ENCODE results near the gene TSTD1. TPM values are rescaled to one million over a fixed set of nuclear protein-coding genes. Genes with fewer than 3 reads are reported as not detected.
A peak's percentile ranks its signal among the peaks of the same experiment; 100 is the strongest.

Gene TSTD1
- total and polyA plus RNA-seq, 2 experiments from 2014 or later = not detected

- Histone ChIP-seq H3K9me2 (ENCODE audit: insufficient read depth) (no peaks in the 10 kb centered on the region), H4K20me1 (ENCODE audit: insufficient read depth) (no peaks in the 10 kb centered on the region), H3F3A (ENCODE audit: insufficient read depth) (peaks cover 16% of the 10 kb centered on the region; the same call in 1 of the 2 replicates), H3K79me2 (ENCODE audit: insufficient read depth) (peaks cover 35% of the 10 kb centered on the region), H3K9me3 (ENCODE audit: low read depth) (no peaks in the 10 kb centered on the region), H3K27ac (peak within 1 kb of the TSS; percentile 93), H3K27me3 (replicated peaks; ENCODE audit: insufficient read depth) (no peaks in the 10 kb centered on the region), H3K4me3 (peak within 1 kb of the TSS; percentile 91), H3K36me3 (ENCODE audit: low read depth) (0 out of 2 replicates have a peak, but pooled peaks cover 3% of the 10 kb centered on the region), H2AFZ (peak within 1 kb of the TSS; percentile 91), H3K9ac (peak within 1 kb of the TSS; percentile 92), H3K4me1 (ENCODE audit: insufficient read depth) (peaks cover 12% of the 10 kb centered on the region), H3K4me2 (ENCODE audit: unreplicated experiment) (peak within 1 kb of the TSS; percentile 83)
- in situ Hi-C loops (cut with MboI) = loop anchor here (5.0 kb wide), 1 partner anchor 51 kb away; the partner anchor contains the start of gene KLHDC9
- peak; percentile 98 for DNase-seq
- TF ChIP-seq EZH2phosphoT487 (IDR thresholded peaks at IDR 0.05; ENCODE audit: insufficient read depth, low read depth) (no peak), EZH2 (IDR thresholded peaks at IDR 0.05; ENCODE audit: insufficient read depth, poor library complexity, severe bottlenecking) (no peak)
- 1% methylated on average over 28 to 29 of the region's 29 CpGs for WGBS, 2 experiments (ENCODE audit: low coverage in 1 of 2, low lambda C conversion rate in 2 of 2, missing lambda C conversion rate in 2 of 2)
Measured at GRCh38 chr1:161045736-161046604, 7.2 kb upstream of the TSTD1 start, which contains the start of gene USF1. TSS of gene USF1 (minus strand) at chr1:161045977. CDS start at chr1:161043275, 2,702 bp downstream.

- peaks cover 16% of the 10 kb centered on the region; the same call in 1 of the 2 replicates for H3F3A ChIP-seq (ENCODE audit: insufficient read depth)
- H3K4me1 ChIP-seq (ENCODE audit: insufficient read depth) = peaks cover 12% of the 10 kb centered on the region
- peak overlapping the region; percentile 83 for H3K4me2 ChIP-seq (ENCODE audit: unreplicated experiment)
- no peaks in the 10 kb centered on the region for H3K9me2 ChIP-seq (ENCODE audit: insufficient read depth)
- H3K79me2 ChIP-seq (ENCODE audit: insufficient read depth) = peaks cover 35% of the 10 kb centered on the region
- no peaks in the 10 kb centered on the region for H4K20me1 ChIP-seq (ENCODE audit: insufficient read depth)
- 1 to 2% methylated on average over 47 to 48 of the region's 48 CpGs for WGBS, 2 experiments (ENCODE audit: low coverage in 1 of 2, low lambda C conversion rate in 2 of 2, missing lambda C conversion rate in 2 of 2)
- peak overlapping the region; percentile 91 for H3K4me3 ChIP-seq
- no peaks in the 10 kb centered on the region for H3K27me3 ChIP-seq (replicated peaks; ENCODE audit: insufficient read depth)
- no peak for TF ChIP-seq EZH2phosphoT487 (IDR thresholded peaks at IDR 0.05; ENCODE audit: insufficient read depth, low read depth)
- peak overlapping the region; percentile 93 for H3K27ac ChIP-seq
- peak; percentile 79 for DNase-seq
- H3K36me3 ChIP-seq (ENCODE audit: low read depth) = peaks cover 7% of the 10 kb centered on the region; the same call in 1 of the 2 replicates
- in situ Hi-C loops (cut with MboI) = loop anchor here (5.0 kb wide), 1 partner anchor 52 kb away; the partner anchor contains the start of gene KLHDC9
- H3K9ac ChIP-seq = peak overlapping the region; percentile 92
- H3K9me3 ChIP-seq (ENCODE audit: low read depth) = no peaks in the 10 kb centered on the region
- peak overlapping the region; percentile 91 for H2AFZ ChIP-seq
Measured at GRCh38 chr1:161044908-161045735, 6.4 kb upstream of the TSTD1 start.

- H3K36me3 ChIP-seq (ENCODE audit: low read depth) = peaks cover 7% of the 10 kb centered on the region; the same call in 1 of the 2 replicates
- no peaks in the 10 kb centered on the region for H3K9me2 ChIP-seq (ENCODE audit: insufficient read depth)
- in situ Hi-C loops (cut with MboI) = no loop called here
- H3K9me3 ChIP-seq (ENCODE audit: low read depth) = no peaks in the 10 kb centered on the region
- peak overlapping the region; percentile 92 for H3K9ac ChIP-seq
- no peaks in the 10 kb centered on the region for H3K27me3 ChIP-seq (replicated peaks; ENCODE audit: insufficient read depth)
- H4K20me1 ChIP-seq (ENCODE audit: insufficient read depth) = no peaks in the 10 kb centered on the region
- H3K4me3 ChIP-seq = peak overlapping the region; percentile 91
- H3K4me2 ChIP-seq (ENCODE audit: unreplicated experiment) = peak overlapping the region; percentile 83
- peak overlapping the region; percentile 91 for H2AFZ ChIP-seq
- peaks cover 35% of the 10 kb centered on the region for H3K79me2 ChIP-seq (ENCODE audit: insufficient read depth)
- H3K4me1 ChIP-seq (ENCODE audit: insufficient read depth) = peaks cover 12% of the 10 kb centered on the region
- H3K27ac ChIP-seq = peak overlapping the region; percentile 93
- TF ChIP-seq EZH2 (IDR thresholded peaks at IDR 0.05; ENCODE audit: insufficient read depth, poor library complexity, severe bottlenecking) = no peak
- TF ChIP-seq EZH2phosphoT487 (IDR thresholded peaks at IDR 0.05; ENCODE audit: insufficient read depth, low read depth) = no peak
- H3F3A ChIP-seq (ENCODE audit: insufficient read depth) = peaks cover 16% of the 10 kb centered on the region; the same call in 1 of the 2 replicates
- peak; percentile 64 for DNase-seq
Measured at GRCh38 chr1:161044535-161044907, 5.8 kb upstream of the TSTD1 start.

GRCh38 chr1:161039546-161039945 is 782 bp upstream of the TSTD1 start:
- H3K79me2 ChIP-seq (ENCODE audit: insufficient read depth) = peaks cover 29% of the 10 kb centered on the region
- no peak overlapping the region for H3K4me3 ChIP-seq
- H3K36me3 ChIP-seq (ENCODE audit: low read depth) = peaks cover 7% of the 10 kb centered on the region; the same call in 1 of the 2 replicates
- peaks cover 7% of the 10 kb centered on the region for H3K4me1 ChIP-seq (ENCODE audit: insufficient read depth)
- no peak for TF ChIP-seq EZH2phosphoT487 (IDR thresholded peaks at IDR 0.05; ENCODE audit: insufficient read depth, low read depth)
- no peak for TF ChIP-seq EZH2 (IDR thresholded peaks at IDR 0.05; ENCODE audit: insufficient read depth, poor library complexity, severe bottlenecking)
- H4K20me1 ChIP-seq (ENCODE audit: insufficient read depth) = no peaks in the 10 kb centered on the region
- no peaks in the 10 kb centered on the region for H3K27me3 ChIP-seq (replicated peaks; ENCODE audit: insufficient read depth)
- H3K9me2 ChIP-seq (ENCODE audit: insufficient read depth) = no peaks in the 10 kb centered on the region
- H3F3A ChIP-seq (ENCODE audit: insufficient read depth) = peaks cover 9% of the 10 kb centered on the region; the same call in 1 of the 2 replicates
- H3K9me3 ChIP-seq (ENCODE audit: low read depth) = no peaks in the 10 kb centered on the region
- H3K9ac ChIP-seq = no peak overlapping the region
- H3K27ac ChIP-seq = no peak overlapping the region
- no peak overlapping the region for H3K4me2 ChIP-seq (ENCODE audit: unreplicated experiment)
- in situ Hi-C loops (cut with MboI) = no loop called here
- H2AFZ ChIP-seq = no peak overlapping the region
- no peak for DNase-seq
- WGBS, 2 experiments (ENCODE audit: low coverage in 1 of 2, low lambda C conversion rate in 2 of 2, missing lambda C conversion rate in 2 of 2) = 85 to 86% methylated on average over 5 of the region's 5 CpGs
